Measurements from ENCODE around the gene DIS3.
"Not testable (repeated sequence)": the region's sequence is repeated elsewhere in the genome, so short reads cannot be mapped to it uniquely, and the experiment has no call there.

The DIS3 gene

DNA sequence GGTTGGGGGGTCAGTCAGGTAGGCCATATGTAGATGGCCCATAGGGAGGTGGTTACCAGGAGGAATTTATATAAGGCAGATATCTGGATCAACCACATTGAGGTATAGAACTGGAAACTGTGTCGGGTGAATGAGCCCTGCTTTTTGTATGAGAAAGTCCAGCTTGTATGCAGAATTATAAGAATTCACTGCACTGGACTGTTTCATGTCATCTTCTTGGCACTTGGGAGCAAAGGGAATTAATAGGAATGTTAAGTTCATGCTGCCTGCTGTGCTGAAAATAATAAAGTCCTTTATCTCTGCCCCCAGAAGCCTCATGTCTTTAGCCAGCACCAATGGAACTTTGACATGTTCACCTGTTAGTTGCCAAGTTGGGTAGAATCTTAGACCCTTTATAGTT lies 41.7 kb downstream of the DIS3 start:
- DNase-seq = no peak

DNA sequence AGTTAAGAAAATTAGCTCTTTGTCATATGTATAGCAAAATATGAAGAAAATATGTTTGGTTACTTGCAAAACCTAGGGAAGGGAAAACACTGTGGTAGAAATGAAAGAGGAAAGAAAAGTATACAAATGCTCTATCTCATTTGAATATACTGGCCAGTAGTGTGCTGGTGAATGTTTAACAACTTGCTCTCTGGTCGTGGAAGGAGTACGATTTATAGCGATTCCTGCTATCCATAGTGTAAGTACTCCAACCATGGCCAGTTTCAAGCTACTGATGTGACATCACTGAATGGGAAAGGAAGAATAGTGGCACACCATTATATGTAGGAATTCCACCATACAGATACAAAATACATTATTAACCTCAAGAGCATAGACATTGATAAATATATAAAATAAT lies 44.7 kb downstream of the DIS3 start:
- DNase-seq = no peak

DNA sequence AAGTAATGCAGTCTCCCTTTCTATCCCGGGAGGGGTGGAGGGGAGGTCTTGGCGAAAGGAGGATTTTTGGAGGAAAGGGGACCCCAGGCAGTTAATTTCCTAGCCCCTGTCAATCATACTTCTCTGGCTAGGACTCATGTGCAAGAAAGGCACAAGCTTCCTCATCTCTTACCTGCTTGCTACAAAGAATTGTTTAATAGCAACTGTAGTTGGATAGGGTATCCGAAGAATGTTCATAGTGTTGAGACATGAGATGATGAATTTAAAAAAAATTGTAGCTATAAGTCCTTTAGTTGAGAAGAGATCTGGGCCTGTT lies 53.5 kb downstream of the DIS3 start:
- no peak for DNase-seq

DNA sequence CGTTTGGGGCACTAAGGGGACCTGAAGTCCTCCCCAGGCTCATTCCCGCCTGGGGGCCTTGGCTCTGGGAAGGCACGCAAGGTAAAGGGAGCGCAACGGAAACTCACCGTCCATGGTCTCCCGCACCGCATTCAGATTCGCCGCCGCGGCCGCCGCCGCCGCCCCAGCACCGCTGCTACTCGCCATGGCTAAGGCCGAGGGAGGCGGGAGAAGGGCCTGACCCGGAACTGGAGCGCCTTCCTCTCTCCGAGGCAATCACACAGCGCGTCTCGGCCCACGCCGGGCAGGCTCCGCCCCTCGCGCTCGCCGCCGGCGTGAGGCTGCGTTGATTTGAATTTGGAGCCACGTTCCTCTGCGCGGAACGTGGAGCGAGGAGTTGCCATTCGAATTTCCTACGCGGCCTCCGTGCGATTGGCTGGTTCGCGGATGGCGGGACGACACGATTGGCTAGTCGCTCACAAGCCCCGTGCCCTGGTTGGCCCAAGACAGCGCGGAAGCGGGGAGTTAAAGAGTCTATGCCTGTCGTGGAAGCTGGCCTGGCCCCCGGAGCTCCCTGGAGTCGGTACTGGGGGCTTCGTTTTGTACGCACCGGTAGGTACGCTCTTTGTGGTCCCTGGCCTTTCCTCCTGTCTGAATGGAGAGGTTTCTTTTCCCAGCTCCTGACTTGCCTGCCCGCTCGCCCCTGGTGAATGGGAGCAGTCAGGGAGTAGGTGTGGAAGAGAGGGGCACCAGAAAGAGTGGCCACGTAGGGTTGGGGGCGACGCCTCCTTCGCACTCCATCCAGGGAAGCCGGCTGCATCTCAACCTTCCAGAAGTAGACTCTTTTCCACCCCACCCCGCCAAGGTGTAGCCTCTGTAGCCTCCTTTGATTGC lies 54.0 kb downstream of the DIS3 start, which contains the start of the genes BORA and MZT1:
Gene BORA, plus strand, starts transcription at position 507 of the 873 bp plus-strand sequence. CDS start 1,018 bp downstream, outside the sequence.
Gene MZT1, minus strand, starts transcription at position 213 of the 873 bp plus-strand sequence. Its CDS starts 27 bp downstream, at position 186.
- DNase-seq = peak; percentile 98

DNA sequence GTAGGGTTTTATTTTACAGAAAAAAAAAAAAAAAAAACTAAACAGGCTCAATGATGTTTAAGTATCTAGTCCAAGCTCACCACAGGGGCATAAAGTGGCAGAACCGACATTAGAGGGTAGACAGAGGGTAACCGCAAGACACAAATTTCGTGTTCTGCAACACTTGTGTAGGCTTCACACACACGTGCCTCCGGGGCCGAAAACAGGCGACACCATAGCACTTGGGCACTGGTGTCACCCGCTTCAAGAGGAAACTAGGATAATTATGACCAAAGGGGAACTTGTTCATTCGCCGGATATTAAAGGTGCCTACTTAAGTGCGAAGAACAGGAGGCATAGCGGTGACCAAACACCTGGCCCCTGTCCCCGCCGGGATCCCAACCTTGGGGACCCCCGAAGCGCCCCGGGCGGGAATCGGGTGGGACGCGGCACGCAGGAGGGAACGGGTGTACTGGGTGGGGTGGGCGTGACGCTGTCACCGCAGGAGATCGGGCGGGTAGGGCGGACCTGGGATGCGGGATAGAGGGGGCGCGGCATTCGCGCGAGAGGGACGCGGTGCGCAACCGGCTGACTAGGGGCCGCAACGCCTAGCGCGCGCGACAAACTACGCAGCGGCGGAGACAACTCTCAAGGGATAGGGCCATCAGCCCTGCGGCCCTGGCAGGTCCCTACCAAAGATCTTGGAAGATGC lies 54.8 kb downstream of the DIS3 start:
- DNase-seq = peak; percentile 17

DNA sequence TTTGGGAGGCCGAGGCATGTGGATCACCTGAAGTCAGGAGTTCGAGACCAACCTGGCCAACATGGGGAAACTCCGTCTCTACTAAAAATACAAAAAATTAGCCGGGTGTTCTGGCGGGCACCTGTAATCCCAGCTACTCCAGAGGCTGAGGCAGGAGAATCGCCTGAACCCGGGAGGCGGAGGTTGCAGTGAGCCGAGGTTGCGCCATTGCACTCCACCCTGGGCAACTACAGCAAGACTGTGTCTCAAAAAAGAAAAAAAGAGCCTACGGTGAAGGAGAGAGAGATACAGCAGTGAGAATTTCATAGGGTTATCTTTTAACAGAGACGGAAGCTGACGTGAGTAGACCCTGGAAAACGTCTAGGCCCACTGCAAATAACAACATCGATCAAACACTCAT lies 55.5 kb downstream of the DIS3 start:
- DNase-seq = not testable (repeated sequence)

DNA sequence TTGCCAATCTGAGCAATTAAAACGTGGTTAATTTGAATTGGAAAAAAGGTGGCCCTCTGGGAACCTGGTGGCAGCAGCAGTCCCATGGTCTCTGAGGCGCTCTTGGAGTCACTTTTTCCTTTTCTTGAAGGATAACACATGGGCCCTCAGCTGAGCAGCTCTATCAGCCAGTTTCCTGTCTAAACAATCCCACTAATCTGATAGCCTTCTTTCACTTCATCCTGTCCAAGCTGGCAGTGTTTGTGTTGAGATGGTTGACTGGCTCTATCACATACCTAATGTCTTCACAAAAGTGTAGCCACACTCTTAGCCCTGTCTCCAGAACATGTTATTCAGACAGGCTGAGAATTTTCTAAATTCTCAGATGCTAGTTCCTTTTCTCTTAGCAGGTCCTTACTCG lies 64.9 kb downstream of the DIS3 start:
- DNase-seq = no peak
